ENCODE data around the gene EXOC6. TPM values are rescaled to one million over a fixed set of nuclear protein-coding genes. Genes with fewer than 3 reads are reported as not detected.

The EXOC6 gene
- total and polyA plus RNA-seq, 10 of the 15 experiments (the other 5 are each of a cell fraction or from before 2014, with no cell fraction given): 7.6 to 53.8 (median 13.3) TPM

DNA sequence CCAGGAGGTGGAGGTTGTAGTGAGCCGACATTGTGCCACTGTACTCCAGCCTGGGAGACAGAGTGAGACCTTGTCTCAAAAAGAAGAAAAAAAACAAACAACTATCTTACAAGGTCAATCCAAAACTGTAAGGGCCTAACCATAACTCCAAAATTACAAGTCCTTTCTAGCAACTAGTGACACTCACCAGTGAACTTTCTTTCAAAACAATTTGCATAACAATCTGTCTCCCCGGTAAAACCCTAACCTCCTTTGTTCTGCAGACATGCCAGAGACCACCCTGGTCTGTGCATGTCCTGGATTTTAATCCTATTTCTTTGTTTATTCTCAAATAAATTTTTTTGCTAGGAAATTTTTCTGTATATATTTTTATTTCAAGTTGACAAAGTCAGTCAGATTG lies 68.1 kb downstream of the EXOC6 start:
- Histone ChIP-seq H3K9me3 (replicated peaks; ENCODE audit: control insufficient read depth, insufficient read depth, low read length) (no peaks in the 10 kb centered on the region), H3K79me2 (ENCODE audit: control insufficient read depth, insufficient read depth, low read length) (no peaks in the 10 kb centered on the region), H3K4me1 (ENCODE audit: control insufficient read depth, insufficient read depth, low read length) (no peaks in the 10 kb centered on the region), H3K4me2 (ENCODE audit: control insufficient read depth, insufficient read depth) (no peak overlapping the region), H3K36me3 (ENCODE audit: control insufficient read depth in 2 of 2, insufficient read depth in 2 of 2, low read length in 1 of 2) (no peaks in the 10 kb centered on the region), H2AFZ (ENCODE audit: control insufficient read depth, low read depth, low read length) (no peak overlapping the region; the same call in 1 of the 2 replicates), H4K20me1 (ENCODE audit: control insufficient read depth, insufficient read depth) (no peaks in the 10 kb centered on the region), H3K9ac (ENCODE audit: control insufficient read depth, insufficient read depth, low read length) (no peak overlapping the region), H3K27me3 (replicated peaks in 1 of 2; ENCODE audit: control insufficient read depth in 2 of 2, insufficient read depth in 2 of 2, low read length in 1 of 2) (no peaks in the 10 kb centered on the region), H3K27ac (ENCODE audit: control insufficient read depth, insufficient read depth) (no peak overlapping the region), H3K4me3 (no peak overlapping the region)
- 96% methylated on average over 2 of the region's 2 CpGs for WGBS (ENCODE audit: insufficient coverage, insufficient replicate concordance, low lambda C conversion rate, missing lambda C conversion rate)
- RAD21 ChIA-PET (ENCODE audit: unreplicated experiment): no interaction called here
- intact Hi-C loops (cut with micrococcal nuclease; ENCODE audit: unreplicated experiment) (no loop called here), in situ Hi-C loops (cut with MboI) (no loop called here)
- no peak for ATAC-seq
- CTCF ChIA-PET: interaction anchor here (0.6 to 3.2 kb wide), 6 partner anchors 8 to 1588 kb away, joined by 3 to 21 read pairs (median 4); no protein-coding TSS in a partner anchor
- TF ChIP-seq STAT1 (conservative IDR thresholded peaks at IDR 0.05): no peak
- peak; percentile 85 for TF ChIP-seq RFX5 (IDR thresholded peaks at IDR 0.05; ENCODE audit: low read depth, low read length)
- TF ChIP-seq NRF1 (conservative IDR thresholded peaks at IDR 0.05; ENCODE audit: low read depth, low read length): no peak
- no peak for TF ChIP-seq NFIC (IDR thresholded peaks at IDR 0.05; ENCODE audit: low read depth, low read length)
- TF ChIP-seq IRF4 (IDR thresholded peaks at IDR 0.05; ENCODE audit: low read depth, low read length): no peak
- peak; percentile 48; the same call in 1 of the 2 replicates for TF ChIP-seq CREB1 (IDR thresholded peaks at IDR 0.05; ENCODE audit: low read depth)
- TF ChIP-seq JUND (IDR thresholded peaks at IDR 0.05; ENCODE audit: low read depth, low read length): no peak
- no TSS peak for BruUV-seq (replicated peaks)
- SMC1A ChIA-PET (ENCODE audit: uncharacterized antibody, unreplicated experiment): interaction anchor here (0.7 to 1.6 kb wide), 3 partner anchors 11 to 49 kb away, joined by 3 to 5 read pairs (median 3); no protein-coding TSS in a partner anchor
- no peak for DNase-seq (ENCODE audit: low read depth, low spot score)
- FAIRE-seq: no peak
- POLR2A ChIA-PET: interaction anchor here (0.7 kb wide), 1 partner anchor 11 kb away, joined by 3 read pairs; no protein-coding TSS in a partner anchor

DNA sequence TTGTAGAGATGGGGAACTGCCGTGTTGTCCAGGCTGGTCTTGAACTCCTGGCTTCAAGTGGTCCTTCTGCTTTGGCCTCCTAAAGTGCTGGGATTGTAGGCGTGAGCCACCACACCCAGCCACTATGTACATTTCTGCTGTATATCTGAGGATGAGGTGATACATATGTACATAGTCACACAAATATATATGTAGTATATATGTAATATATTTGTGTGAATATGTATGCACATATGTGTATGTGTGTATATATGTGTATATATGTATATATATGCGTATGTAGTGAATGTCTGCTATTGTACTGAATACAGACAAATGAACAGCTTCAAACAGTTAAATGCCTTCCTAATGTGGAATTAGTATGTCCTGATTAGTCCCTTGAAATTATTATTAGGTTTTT lies 70.3 kb downstream of the EXOC6 start:
- ATAC-seq: no peak
- SMC1A ChIA-PET (ENCODE audit: uncharacterized antibody, unreplicated experiment): no interaction called here
- in situ Hi-C loops (cut with MboI) (no loop called here), intact Hi-C loops (cut with micrococcal nuclease; ENCODE audit: unreplicated experiment) (no loop called here)
- no peak for TF ChIP-seq RCOR1 (conservative IDR thresholded peaks at IDR 0.05; ENCODE audit: low read depth, low read length)
- TF ChIP-seq SP1 (IDR thresholded peaks at IDR 0.05; ENCODE audit: low read depth, low read length): no peak
- no peak for TF ChIP-seq CBFB (IDR thresholded peaks at IDR 0.05; ENCODE audit: low read depth)
- TF ChIP-seq, protein P1, sequence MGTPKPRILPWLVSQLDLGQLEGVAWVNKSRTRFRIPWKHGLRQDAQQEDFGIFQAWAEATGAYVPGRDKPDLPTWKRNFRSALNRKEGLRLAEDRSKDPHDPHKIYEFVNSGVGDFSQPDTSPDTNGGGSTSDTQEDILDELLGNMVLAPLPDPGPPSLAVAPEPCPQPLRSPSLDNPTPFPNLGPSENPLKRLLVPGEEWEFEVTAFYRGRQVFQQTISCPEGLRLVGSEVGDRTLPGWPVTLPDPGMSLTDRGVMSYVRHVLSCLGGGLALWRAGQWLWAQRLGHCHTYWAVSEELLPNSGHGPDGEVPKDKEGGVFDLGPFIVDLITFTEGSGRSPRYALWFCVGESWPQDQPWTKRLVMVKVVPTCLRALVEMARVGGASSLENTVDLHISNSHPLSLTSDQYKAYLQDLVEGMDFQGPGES (IDR thresholded peaks at IDR 0.05): no peak
- no peak for TF ChIP-seq EED (IDR thresholded peaks at IDR 0.05; ENCODE audit: low read depth)
- TF ChIP-seq RAD21 (IDR thresholded peaks at IDR 0.05; ENCODE audit: insufficient read depth, low read depth, low read length): no peak
- no peak for TF ChIP-seq BACH1 (IDR thresholded peaks at IDR 0.05; ENCODE audit: borderline replicate concordance)
- Histone ChIP-seq H3K9me3 (replicated peaks; ENCODE audit: control insufficient read depth, insufficient read depth, low read length) (no peaks in the 10 kb centered on the region; the same call in 2 of the 3 replicates), H3K4me2 (ENCODE audit: control insufficient read depth, insufficient read depth) (no peak overlapping the region), H4K20me1 (ENCODE audit: control insufficient read depth, insufficient read depth) (no peaks in the 10 kb centered on the region), H3K4me3 (no peak overlapping the region), H2AFZ (ENCODE audit: control insufficient read depth, low read depth, low read length) (no peak overlapping the region), H3K9ac (ENCODE audit: control insufficient read depth, insufficient read depth, low read length) (no peak overlapping the region), H3K79me2 (ENCODE audit: control insufficient read depth, insufficient read depth, low read length) (no peaks in the 10 kb centered on the region), H3K27me3 (replicated peaks in 1 of 2; ENCODE audit: control insufficient read depth in 2 of 2, insufficient read depth in 2 of 2, low read length in 1 of 2) (no peaks in the 10 kb centered on the region), H3K4me1 (ENCODE audit: control insufficient read depth, insufficient read depth, low read length) (no peaks in the 10 kb centered on the region), H3K36me3 (ENCODE audit: control insufficient read depth in 2 of 2, insufficient read depth in 2 of 2, low read length in 1 of 2) (no peaks in the 10 kb centered on the region), H3K27ac (ENCODE audit: control insufficient read depth, insufficient read depth) (no peak overlapping the region)
- BruUV-seq (replicated peaks): no TSS peak
- no peak for FAIRE-seq
- RAD21 ChIA-PET (ENCODE audit: unreplicated experiment): no interaction called here
- DNase-seq (ENCODE audit: low read depth, low spot score): no peak
- CTCF ChIA-PET: no interaction called here
- WGBS (ENCODE audit: insufficient coverage, insufficient replicate concordance, low lambda C conversion rate, missing lambda C conversion rate): 81% methylated on average over 3 of the region's 3 CpGs
- POLR2A ChIA-PET: no interaction called here
